NB4 (cell line): ENCODE data around the gene LBR.

Experiments
- MYC ChIP-seq: IDR thresholded peaks from 2 replicates; pipeline ENCODE4 v1.6.1; 2011; ENCODE audit warnings: low read depth, low read length
- TF ChIP-seq, protein P1 (sequence below): IDR thresholded peaks from one replicate; pipeline ENCODE4 v1.5.1; 2012; ENCODE audit warnings: low read depth, low read length

DNA sequence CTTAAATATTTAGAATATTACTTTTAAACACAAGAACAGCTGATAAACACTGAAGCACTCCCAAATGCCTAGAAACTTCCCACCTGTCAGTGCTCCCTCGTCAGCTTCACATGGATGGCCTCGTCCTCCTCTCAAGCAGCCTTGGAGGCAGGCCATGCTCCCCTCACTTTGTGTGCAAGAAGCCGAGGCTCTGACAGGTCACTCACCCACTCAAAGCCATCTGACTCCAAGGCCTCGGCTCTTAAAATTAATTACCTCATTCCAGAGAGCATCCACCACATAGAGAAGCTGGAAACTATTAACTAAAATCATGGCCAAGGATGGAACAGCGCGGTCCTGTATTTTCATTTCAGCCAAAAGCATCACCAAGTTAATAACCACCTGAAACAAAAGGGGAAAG, 17.8 kb downstream of the LBR start:
- TF ChIP-seq, protein P1, sequence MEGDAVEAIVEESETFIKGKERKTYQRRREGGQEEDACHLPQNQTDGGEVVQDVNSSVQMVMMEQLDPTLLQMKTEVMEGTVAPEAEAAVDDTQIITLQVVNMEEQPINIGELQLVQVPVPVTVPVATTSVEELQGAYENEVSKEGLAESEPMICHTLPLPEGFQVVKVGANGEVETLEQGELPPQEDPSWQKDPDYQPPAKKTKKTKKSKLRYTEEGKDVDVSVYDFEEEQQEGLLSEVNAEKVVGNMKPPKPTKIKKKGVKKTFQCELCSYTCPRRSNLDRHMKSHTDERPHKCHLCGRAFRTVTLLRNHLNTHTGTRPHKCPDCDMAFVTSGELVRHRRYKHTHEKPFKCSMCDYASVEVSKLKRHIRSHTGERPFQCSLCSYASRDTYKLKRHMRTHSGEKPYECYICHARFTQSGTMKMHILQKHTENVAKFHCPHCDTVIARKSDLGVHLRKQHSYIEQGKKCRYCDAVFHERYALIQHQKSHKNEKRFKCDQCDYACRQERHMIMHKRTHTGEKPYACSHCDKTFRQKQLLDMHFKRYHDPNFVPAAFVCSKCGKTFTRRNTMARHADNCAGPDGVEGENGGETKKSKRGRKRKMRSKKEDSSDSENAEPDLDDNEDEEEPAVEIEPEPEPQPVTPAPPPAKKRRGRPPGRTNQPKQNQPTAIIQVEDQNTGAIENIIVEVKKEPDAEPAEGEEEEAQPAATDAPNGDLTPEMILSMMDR: no peak
- no peak for TF ChIP-seq MYC
